ACC112 (cell line): ENCODE measurements around the gene TNFAIP6.

Experiments
- H2AFZ ChIP-seq: fragments of 200-600 bp; sonication (generic); one replicate; pipeline ENCODE4 v1.6.0; 2017; ENCODE audit warnings: antibody characterized with exemption, low read length; ENCODE audit not compliant: unreplicated experiment
- H3K27ac ChIP-seq: fragments of 200-600 bp; sonication (generic); 2 replicates; pipeline ENCODE4 v1.5.1; 2014; ENCODE audit warnings: low read depth, mild to moderate bottlenecking, antibody characterized with exemption, low read length, moderate library complexity
- H3K27me3 ChIP-seq: fragments of 200-600 bp; sonication (generic); 2 replicates; pipeline ENCODE4 v1.6.1; 2014; ENCODE audit warnings: mild to moderate bottlenecking, antibody characterized with exemption, low read length, moderate library complexity, mixed read lengths; ENCODE audit not compliant: insufficient read depth
- H3K36me3 ChIP-seq: fragments of 200-600 bp; sonication (generic); 2 replicates; pipeline ENCODE4 v1.6.1; 2016; ENCODE audit warnings: mild to moderate bottlenecking, antibody characterized with exemption, low read length, moderate library complexity, mixed read lengths; ENCODE audit not compliant: insufficient read depth
- H3K4me1 ChIP-seq: fragments of 200-600 bp; sonication (generic); one replicate; pipeline ENCODE4 v1.6.1; 2016; ENCODE audit warnings: low read length, mixed read lengths; ENCODE audit not compliant: insufficient read depth, unreplicated experiment, control insufficient read depth
- H3K4me3 ChIP-seq: fragments of 200-600 bp; sonication (generic); 2 replicates; pipeline ENCODE4 v1.5.1; 2014; ENCODE audit warnings: mild to moderate bottlenecking, low read depth, low read length
- H3K79me2 ChIP-seq: fragments of 200-600 bp; sonication (generic); one replicate; pipeline ENCODE4 v1.6.0; 2016; ENCODE audit warnings: low read length; ENCODE audit not compliant: control insufficient read depth, unreplicated experiment, insufficient read depth

The TNFAIP6 gene

GRCh38 chr2:151395509-151396374, 38.4 kb downstream of the TNFAIP6 start:
- Histone ChIP-seq H3K36me3 (no peaks in the 10 kb centered on the region), H3K27me3 (no peaks in the 10 kb centered on the region), H3K4me3 (no peak overlapping the region), H3K79me2 (no peaks in the 10 kb centered on the region), H3K4me1 (no peaks in the 10 kb centered on the region), H3K27ac (no peak overlapping the region), H2AFZ (no peak overlapping the region)

GRCh38 chr2:151399981-151400380, 42.6 kb downstream of the TNFAIP6 start:
- Histone ChIP-seq H3K4me1 (no peaks in the 10 kb centered on the region), H3K27me3 (no peaks in the 10 kb centered on the region), H3K79me2 (no peaks in the 10 kb centered on the region), H2AFZ (no peak overlapping the region), H3K27ac (no peak overlapping the region), H3K4me3 (no peak overlapping the region), H3K36me3 (no peaks in the 10 kb centered on the region)

- no peaks in the 10 kb centered on the region for H3K79me2 ChIP-seq
- no peaks in the 10 kb centered on the region for H3K36me3 ChIP-seq
- H3K27ac ChIP-seq: no peak overlapping the region
- H3K4me1 ChIP-seq: no peaks in the 10 kb centered on the region
- no peaks in the 10 kb centered on the region for H3K27me3 ChIP-seq
- no peak overlapping the region for H2AFZ ChIP-seq
- H3K4me3 ChIP-seq: no peak overlapping the region
Observed at GRCh38 chr2:151401149-151401548, 43.8 kb downstream of the TNFAIP6 start.

DNA sequence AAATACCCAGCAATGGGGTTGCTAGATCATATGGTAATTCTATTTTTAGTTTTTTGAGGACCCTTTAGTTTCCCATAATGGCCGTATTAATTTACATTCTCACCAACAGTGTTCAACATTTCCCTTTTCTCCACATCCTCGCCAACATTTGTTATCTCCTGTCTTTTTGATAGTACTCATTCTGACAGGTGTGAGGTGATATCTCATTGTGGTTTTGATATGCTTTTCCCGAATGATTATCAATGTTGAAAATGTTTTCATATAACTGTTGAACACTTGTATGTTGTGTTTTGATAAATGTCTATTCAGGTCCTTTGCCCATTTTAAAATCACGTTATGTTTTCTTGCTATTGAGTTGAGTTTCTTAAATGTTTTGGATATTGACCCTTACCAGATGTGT, 46.5 kb downstream of the TNFAIP6 start:
- Histone ChIP-seq H3K27me3 (no peaks in the 10 kb centered on the region), H3K4me3 (no peak overlapping the region), H2AFZ (no peak overlapping the region), H3K4me1 (no peaks in the 10 kb centered on the region), H3K79me2 (no peaks in the 10 kb centered on the region), H3K36me3 (no peaks in the 10 kb centered on the region), H3K27ac (no peak overlapping the region)

DNA sequence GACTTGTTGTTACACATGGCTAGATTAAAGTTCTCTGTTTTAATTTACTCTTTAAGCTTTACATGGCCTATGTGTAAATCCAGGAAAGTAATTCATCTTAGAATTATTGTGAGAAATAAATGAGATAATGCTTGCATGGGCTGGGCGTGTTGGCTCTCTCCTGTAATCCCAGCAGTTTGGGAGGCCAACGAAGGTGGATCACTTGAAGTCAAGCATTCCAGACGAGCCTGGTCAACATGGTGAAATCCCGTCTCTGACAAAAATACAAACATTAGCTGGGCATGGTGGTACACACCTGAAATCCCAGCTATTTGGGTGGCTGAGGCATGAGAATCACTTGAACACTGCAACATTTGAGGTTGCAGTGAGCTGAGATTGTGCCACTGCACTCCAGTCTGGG, 48.0 kb downstream of the TNFAIP6 start:
- H3K4me1 ChIP-seq: no peaks in the 10 kb centered on the region
- no peaks in the 10 kb centered on the region for H3K27me3 ChIP-seq
- H2AFZ ChIP-seq: no peak overlapping the region

GRCh38 chr2:151407281-151407680, 49.9 kb downstream of the TNFAIP6 start:
- H3K79me2 ChIP-seq: peaks cover 26% of the 10 kb centered on the region

More for the DNA sequence above, 48.0 kb downstream of the TNFAIP6 start:
- Histone ChIP-seq H3K27ac (no peak overlapping the region), H3K4me3 (no peak overlapping the region), H3K36me3 (no peaks in the 10 kb centered on the region), H3K79me2 (peaks cover 7% of the 10 kb centered on the region)

DNA sequence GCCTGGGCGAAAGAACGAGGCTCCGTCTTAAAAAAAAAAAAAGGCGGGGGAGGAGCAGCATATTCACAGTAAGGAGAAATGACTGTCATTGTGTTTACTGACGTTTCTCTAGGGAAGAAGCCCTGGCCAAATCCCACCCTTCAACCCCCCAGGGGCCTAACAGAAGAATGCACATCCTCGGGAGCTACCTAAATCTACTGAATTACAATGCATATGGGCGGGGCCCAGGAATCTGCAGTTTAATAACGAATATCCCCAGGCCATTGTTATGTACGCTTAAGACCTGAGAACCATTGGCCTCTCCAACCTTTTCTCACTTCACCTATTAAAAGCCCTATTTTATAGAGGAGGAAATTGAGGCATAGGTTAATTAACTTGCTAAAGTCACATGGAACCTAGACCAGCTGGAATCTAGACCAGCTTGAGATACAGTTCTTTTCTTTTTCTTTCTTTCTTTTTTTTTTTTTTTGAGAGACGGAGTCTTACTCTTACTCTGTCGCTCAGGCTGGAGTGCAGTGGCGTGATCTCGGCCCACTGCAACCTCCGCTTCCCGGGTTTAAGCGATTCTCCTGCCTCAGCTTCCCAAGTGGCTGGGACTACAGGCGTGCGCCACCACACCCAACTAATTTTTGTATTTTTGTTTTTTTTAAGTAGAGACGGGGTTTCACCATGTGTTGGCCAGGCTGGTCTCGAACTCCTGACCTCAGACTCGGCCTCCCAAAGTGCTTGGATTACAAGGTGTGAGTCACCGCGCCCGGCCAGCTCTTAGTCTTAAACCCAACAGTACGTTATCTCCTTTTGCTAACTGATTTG, 51.6 kb downstream of the TNFAIP6 start:
- peak overlapping the region; percentile 98 for H3K4me3 ChIP-seq
- H3K79me2 ChIP-seq: peaks cover 42% of the 10 kb centered on the region
- H3K36me3 ChIP-seq: peaks cover 22% of the 10 kb centered on the region
- peaks cover 7% of the 10 kb centered on the region for H3K4me1 ChIP-seq
- H2AFZ ChIP-seq: peak overlapping the region; percentile 93
- peak overlapping the region; percentile 80; the same call in 1 of the 2 replicates for H3K27ac ChIP-seq
- no peaks in the 10 kb centered on the region for H3K27me3 ChIP-seq

More at GRCh38 chr2:151407281-151407680, 49.9 kb downstream of the TNFAIP6 start:
- no peak overlapping the region for H3K4me3 ChIP-seq
- H3K4me1 ChIP-seq: peaks cover 7% of the 10 kb centered on the region
- no peak overlapping the region for H3K27ac ChIP-seq
- no peaks in the 10 kb centered on the region for H3K27me3 ChIP-seq
- peaks cover 6% of the 10 kb centered on the region for H3K36me3 ChIP-seq
- H2AFZ ChIP-seq: no peak overlapping the region

- Histone ChIP-seq H3K4me3 (peak within 1 kb of the TSS; percentile 98), H2AFZ (peak within 1 kb of the TSS; percentile 97), H3K36me3 (peaks cover 22% of the 10 kb centered on the region), H3K27me3 (no peaks in the 10 kb centered on the region), H3K4me1 (peaks cover 7% of the 10 kb centered on the region), H3K27ac (peak within 1 kb of the TSS; percentile 80), H3K79me2 (peaks cover 45% of the 10 kb centered on the region)
Observed at GRCh38 chr2:151409601-151410484, 52.5 kb downstream of the TNFAIP6 start, which contains the start of gene RIF1. Gene RIF1, plus strand, starts transcription at chr2:151409902. Its CDS starts 522 bp downstream, at chr2:151410424.

- H3K27me3 ChIP-seq: no peaks in the 10 kb centered on the region
Observed at GRCh38 chr2:151410485-151410834, 53.1 kb downstream of the TNFAIP6 start.

GRCh38 chr2:151417650-151418049, 60.3 kb downstream of the TNFAIP6 start:
- Histone ChIP-seq H3K27me3 (no peaks in the 10 kb centered on the region), H3K36me3 (peaks cover 48% of the 10 kb centered on the region)

More at GRCh38 chr2:151410485-151410834, 53.1 kb downstream of the TNFAIP6 start:
- peak overlapping the region; percentile 80 for H3K27ac ChIP-seq
- peak overlapping the region; percentile 97 for H2AFZ ChIP-seq
- H3K79me2 ChIP-seq: peaks cover 45% of the 10 kb centered on the region
- peaks cover 22% of the 10 kb centered on the region for H3K36me3 ChIP-seq
- H3K4me3 ChIP-seq: peak overlapping the region; percentile 98
- peaks cover 7% of the 10 kb centered on the region for H3K4me1 ChIP-seq

More at GRCh38 chr2:151417650-151418049, 60.3 kb downstream of the TNFAIP6 start:
- no peak overlapping the region for H3K27ac ChIP-seq
- H3K79me2 ChIP-seq: peaks cover 59% of the 10 kb centered on the region
- H3K4me1 ChIP-seq: no peaks in the 10 kb centered on the region
- H2AFZ ChIP-seq: no peak overlapping the region
- no peak overlapping the region for H3K4me3 ChIP-seq
